HG03571 (cell line): Measurements from ENCODE around the gene MBTPS2.
"Not testable (repeated sequence)": the region's sequence is repeated elsewhere in the genome, so short reads cannot be mapped to it uniquely, and the experiment has no call there.

ENCODE experiments used
- ATAC-seq: cut with Tn5 transposase; IDR thresholded peaks from one replicate; pipeline ENCODE4 v1.9.1; 2021; ENCODE audit not compliant: unreplicated experiment

Gene MBTPS2

DNA sequence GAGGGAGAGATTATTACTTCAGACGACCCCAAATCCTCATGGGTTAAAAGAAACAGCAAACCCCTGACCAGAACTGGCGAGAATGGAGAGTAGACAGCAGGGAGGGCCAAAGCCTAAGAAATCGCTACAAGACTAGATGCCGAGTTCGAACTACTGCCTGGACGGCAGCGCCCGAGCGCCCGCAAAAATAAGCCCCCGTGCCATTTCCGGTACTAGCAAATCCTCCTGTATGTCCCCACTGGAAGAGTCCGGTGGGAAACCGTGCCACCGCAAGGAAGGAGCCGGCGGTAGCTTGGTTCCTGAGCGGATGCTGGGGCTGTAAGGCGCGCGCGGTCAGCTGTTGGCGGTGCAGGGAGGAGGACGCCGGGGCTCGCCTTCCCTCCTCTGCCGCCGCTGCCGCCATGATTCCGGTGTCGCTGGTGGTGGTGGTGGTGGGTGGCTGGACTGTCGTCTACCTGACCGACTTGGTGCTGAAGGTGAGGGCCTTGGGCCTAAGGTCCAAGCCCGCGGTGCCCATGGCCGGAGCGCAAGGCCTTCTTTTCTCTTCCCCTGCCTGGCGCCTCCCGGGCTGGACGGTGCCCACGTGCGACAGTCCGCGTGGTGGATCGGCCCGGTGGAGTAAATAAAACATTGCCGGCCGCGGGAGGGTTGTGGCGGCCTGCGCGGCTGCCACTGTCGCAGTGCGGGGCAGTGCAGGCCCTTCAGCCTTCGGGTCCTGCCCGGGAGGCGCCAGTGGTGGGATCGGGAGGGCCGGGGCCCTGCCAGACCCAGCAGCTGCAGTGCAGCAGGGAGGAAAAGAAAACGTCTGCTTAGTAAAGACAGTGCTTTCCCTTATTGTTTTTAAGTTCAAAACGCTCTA lies at the start of gene MBTPS2:
Gene MBTPS2, plus strand, starts transcription at position 284 of the 859 bp plus-strand sequence. Its CDS starts 118 bp downstream, at position 402.
- peak; percentile 85 for ATAC-seq

DNA sequence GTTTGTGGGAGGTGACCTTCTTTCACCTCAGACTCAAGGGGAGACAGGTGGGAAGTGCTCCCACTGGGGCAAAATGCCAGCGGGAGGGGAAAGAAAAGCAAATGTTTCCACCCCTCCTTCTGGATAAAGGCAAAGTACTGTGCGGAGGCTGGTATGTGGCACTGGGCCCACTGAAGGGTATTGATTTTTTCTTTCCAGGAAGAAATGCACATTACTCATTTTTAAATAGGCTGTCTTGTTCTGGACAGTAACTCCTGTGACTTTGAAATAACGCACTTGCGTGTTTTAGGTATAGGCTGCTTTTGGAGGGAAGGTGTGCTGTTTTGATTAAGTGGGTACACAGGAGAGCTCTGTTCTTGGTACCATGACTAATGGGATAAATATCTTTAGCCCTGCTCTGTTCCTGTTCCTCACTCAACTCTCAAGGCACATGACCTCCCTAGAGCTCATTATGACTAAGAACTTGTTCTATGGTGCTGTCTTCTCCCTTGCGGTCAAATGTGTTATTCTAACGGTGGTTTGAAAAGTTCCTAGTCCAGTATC lies 40.7 kb upstream of the MBTPS2 start:
- no peak for ATAC-seq

DNA sequence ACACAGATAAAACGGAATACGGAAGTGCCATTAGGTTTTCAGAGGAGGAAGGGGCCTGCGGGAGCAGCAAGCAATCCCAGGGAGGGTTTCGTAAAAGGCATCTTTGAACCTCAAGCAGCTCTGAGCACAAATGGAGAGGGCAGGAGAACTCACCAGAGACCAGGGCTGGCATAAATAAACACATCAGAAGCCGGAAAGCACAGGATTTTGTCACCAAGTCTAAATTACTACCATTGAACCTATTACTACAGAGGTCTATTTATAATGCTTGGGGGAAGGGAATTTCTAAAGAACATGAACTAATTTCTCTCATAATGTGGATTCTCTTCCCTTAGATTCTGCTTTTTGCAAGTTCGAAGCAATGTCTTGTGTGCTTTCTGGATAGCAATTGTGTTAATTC lies 39.6 kb upstream of the MBTPS2 start:
- ATAC-seq, result no peak

DNA sequence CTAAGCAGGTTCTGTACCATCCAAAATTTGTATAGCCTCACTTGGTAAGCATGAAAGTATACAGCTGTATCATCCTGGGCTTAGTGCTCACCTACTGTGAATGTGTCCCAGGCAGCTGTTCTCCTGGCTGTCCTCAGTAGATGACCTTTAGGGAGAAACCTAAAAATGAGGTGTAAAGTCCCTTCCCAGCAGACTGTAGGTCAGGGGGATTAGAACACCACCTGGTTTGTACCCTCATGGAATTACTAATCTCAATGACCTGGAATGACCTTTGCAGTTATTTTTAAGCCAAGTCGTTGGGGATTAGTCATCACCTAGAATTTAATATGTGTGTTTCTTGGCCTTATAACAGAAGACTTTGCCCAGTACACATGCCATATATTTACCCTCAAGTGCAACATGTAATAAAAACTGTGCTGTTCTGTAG lies 39.1 kb upstream of the MBTPS2 start:
- no peak for ATAC-seq

DNA sequence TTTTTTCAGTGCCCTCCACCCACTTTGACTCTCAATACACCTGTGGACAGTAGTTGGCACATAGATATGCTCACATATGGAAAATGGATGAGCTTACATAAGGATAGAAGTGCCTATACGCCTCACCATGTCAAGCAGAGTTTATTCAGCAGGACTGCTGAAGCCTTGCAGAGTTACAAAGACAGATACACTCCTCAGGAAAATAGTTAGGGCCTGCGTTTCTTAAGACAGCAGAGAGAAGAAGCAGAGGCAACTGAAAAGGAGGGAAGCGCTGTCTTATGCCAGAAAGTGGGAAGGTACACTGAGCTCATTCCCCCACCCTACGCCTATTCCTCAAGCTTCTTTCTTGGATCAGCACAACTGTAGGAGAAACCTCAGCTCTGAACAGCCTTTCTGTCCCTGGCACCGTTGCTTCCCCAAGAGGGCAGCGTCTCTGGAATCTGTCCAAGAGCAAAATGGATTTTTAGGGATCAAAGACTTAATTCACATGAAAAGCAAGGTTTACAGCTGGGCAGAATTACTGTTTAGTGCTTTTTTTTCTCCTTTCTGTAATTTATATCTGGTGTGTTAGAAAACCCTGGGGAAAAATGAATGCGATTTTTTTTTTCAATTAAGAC lies 37.3 kb upstream of the MBTPS2 start:
- ATAC-seq, result no peak

DNA sequence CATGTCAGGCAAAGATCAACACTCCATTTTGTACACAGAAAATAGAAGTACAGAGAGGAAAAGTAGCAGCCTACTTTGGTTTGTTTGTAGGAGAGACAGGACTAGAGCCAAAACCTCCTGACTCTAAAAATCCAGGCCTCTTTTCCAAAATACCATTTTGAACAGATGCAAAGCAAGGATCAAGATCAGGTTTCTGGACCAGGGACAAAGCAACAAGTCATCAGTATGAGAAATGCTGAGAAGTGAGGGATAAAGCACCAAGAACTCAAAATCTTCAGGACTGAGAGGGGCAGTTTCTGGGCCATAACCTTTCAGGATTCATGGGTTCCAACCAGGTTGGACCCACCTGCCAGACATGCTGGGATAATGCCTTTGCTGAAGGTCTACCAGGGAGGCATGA lies 36.6 kb upstream of the MBTPS2 start:
- no peak for ATAC-seq

DNA sequence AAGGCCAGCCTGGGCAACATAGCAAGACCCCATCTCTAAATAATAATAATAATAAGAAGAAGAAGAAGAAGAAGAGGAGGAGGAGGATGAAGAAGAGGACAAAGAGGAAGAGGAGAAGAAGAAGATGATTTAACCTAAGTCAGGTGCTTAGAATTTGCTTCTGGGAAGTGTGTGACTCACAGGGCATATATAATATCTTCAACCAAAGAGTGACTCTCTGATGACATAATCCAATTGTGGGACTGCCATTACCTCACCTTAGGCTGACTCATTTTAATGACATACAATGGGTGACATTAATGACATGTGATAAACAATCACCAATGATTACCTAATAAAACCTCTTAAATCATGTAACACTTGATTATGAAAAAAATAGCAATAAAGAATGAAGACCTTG lies 32.7 kb upstream of the MBTPS2 start:
- no peak for ATAC-seq

DNA sequence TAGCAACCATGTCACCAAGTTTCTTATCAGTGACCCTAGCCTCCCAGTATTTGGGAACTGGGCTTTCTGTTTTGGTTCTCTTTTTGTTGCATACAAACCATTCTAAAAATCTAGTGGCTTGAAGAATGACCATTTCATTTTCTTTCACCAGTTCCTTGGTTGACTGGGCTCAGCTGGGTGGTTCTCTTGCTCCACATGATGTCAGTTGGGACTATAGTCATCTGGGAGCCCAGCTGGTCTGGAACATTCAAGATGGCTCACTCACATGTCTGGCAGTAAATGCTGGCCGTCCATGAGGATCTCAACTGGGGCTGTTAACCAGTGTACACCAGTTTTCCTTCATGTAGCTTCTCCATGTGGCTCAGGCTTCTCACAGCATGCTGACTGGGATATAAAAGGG lies 27.6 kb upstream of the MBTPS2 start:
- ATAC-seq, result no peak

DNA sequence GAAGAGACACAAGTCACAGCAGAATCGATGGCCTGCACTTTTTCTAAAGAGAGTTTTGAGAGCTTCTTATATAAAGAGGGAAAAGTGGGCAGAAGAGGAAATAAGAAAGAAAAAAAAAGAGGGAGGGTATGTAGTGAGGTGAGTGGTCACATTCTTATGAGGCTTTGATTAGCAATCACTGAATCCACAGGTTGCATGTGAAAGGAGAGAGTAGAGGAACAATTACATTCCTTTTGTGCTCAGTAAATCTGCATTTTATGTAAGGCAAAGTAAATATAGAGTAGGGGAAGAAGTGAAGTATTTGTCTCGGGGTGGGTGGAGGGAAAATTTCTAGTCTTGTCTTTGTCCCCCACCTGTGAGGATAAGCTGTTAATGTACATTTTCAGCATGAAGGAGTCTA lies 26.8 kb upstream of the MBTPS2 start:
- no peak for ATAC-seq

DNA sequence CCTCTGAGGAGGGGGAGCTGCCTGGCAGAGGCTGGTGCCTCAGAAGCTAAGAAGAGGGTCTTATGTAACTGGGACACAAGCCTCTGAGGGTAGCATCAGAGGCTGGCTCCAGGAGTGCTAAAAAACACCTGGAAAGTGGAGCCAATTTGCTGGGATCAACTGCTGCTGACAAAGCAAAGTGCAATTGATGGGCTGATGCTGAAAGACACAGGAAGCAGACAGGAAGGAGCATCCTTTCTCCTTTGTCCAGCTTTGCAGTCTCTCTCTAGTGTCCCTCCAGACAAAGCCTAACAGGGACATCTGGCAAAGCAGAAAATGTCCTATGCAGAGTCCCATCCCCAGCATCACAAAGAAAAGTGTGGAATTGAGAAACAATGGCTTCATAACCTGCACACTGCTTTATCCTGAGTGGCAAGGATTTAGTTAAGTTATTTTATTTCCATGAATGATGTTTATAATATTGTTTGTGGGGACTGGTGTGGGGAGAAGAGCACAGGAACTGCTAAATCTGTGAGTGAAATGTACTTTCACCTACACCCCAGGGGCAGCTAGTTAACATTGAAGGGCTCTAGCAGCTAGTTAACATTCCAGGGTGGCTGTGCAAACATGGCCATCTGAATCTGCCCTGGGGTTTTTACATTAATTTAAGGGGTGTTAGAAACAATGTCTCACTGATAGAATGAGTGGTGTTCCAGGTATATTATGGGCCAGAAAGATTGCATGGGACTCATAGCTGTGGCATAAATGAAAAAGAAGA lies 25.6 kb upstream of the MBTPS2 start:
- ATAC-seq, result no peak

DNA sequence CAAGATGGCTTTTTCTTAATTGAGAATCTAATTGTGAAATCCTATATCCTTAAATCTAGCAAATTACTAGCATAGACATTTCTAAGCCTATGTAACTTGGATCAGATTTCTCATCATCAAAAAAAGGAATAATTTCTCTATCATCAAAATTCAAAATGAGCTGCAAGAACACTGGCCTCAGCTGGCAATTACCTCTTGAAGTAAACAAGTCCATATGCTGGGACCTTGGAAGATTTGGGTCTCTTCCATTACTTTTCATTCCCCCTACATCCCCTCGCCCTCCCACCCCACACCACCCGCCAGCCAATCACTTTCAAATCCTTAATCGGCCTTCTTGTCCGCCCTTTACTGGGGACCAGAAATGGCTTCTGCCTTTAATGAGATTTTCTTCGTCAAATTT lies 23.3 kb upstream of the MBTPS2 start:
- ATAC-seq, result no peak

DNA sequence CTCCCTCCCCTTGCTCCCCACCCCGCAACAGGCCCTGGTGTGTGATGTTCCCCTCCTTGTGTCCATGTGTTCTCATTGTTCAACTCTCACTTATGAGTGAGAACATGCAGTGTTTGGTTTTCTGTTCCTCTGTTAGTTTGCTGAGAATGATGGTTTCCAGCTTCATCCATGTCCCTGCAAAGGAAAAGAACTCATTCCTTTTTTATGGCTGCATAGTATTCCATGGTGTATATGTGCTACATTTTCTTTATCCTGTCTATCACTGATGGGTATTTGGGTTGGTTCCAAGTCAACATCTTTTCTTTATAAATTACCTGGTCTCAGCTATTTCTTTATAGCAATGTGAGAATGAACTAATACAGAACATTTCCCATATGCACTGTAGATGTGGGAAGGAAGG lies 19.2 kb upstream of the MBTPS2 start:
- ATAC-seq, result not testable (repeated sequence)

DNA sequence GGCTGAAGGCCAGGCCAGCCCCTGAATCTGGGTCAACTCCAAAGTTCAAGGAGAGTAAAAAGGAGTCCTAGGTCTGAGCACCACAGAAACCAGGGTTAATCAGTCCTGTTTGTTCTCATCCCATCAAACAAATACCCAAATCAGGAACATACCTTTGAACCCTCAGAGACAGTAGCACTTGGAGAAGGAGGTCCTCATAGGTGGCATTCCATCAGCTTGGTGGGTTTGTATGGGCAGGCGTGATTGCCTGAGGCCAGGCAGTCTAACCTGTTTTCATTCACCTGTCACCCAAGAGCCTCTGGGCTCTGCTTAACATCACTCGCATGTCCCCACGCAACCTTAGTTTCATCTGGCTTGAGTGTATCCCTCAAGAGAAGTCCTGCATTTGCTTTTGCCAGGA lies 17.5 kb upstream of the MBTPS2 start:
- no peak for ATAC-seq

DNA sequence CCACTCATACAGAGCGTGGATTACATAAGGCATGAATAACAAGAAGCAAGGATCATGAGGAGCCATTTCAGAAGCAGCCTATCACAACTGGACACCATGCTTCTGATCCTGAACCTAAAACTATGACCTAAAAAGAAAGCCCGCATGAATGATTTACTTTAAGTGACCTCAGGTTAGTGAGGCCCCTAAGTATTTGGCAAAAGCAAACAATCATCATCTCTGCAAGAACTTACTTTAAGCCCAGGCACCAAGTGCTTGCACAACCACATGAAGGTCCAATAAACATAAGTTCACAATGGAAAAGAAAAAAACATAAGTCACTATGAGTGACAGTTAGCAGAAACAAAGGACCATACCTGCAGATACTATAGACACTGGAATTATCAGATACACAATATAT lies 7.9 kb upstream of the MBTPS2 start:
- ATAC-seq, result no peak

DNA sequence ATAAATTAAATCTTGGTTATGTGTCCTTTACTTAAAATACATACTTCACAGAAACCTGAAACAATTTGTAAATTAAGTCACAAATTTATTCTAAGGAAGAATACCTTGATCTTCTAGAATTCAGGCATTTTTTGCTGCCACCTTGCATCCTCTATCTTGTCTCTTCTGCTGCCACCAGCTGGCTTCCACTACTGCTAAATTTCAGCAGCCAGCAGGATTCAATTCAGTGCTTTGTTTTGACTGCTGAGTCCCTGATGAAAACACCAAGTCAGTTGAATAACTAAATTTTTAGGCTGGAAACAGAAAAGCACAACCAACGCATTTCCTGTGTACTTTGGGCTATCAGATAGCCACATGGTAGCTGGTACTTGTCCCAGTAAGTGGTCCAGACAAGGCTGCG lies 2.4 kb upstream of the MBTPS2 start:
- no peak for ATAC-seq

DNA sequence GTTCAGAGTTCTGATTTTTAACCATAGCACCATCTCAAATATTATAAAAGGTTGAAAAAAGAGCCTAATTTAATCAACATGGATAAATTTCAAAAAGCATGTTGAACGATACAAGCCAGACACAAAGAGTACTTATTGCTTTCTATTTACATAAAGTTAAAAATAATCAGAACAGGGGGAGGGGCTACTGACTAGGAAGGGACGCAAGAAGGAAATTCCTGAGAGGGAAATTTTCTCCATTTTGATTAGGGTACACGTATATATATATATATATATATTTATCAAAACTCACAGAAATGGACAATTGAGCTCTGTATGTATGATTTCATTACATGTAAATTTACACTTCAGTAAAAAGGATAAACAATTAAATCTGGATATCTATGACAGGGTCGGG lies 482 bp upstream of the MBTPS2 start:
- ATAC-seq, result peak; percentile 4

DNA sequence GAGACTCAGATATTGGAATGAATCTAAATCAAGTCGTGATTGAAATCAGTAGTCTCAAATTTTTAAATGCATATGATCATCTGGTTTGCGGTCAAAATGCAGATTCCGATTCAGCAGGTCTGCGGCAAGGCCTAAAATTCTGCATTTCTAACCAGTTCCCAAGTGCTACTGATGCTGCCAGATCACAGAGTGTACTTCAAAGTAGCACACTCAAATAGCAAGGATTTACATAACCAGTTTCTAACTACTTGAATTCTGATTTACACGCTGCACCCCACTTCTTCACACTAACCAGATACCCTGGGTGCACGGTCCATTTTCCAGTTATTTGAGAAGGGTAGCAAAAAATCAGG lies 752 bp downstream of the MBTPS2 start:
- peak; percentile 2 for ATAC-seq

DNA sequence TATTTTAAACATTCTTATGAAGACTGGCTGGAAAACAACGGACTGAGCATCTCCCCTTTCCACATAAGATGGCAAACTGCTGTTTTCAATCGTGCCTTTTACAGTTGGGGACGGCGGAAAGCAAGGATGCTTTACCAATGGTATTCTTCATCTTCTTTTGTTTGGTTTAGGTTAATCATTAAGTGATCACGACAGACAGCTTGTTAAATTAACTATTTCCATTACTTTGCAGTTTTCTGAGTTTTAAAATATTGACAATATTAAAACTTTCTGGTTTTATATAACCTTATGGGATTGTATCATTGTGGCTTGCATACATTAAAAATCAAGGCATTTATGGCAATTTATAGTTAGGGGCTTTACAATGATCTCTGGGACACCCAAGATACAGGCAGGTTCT lies 3.8 kb downstream of the MBTPS2 start:
- no peak for ATAC-seq

DNA sequence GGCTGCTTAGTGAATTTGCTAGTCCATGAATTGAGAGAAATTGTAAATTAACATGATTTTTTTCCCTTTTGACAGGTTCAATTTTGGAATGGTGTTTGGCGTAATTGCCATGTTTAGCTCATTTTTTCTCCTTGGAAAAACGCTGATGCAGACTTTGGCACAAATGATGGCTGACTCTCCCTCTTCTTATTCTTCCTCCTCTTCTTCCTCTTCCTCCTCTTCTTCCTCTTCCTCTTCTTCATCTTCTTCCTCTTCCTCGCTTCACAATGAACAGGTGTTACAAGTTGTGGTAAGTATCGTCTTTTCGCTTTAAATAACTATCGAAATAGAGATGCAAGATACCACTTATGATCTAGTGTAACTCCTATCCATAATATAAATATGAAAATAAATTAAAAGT lies 5.7 kb downstream of the MBTPS2 start:
- no peak for ATAC-seq

DNA sequence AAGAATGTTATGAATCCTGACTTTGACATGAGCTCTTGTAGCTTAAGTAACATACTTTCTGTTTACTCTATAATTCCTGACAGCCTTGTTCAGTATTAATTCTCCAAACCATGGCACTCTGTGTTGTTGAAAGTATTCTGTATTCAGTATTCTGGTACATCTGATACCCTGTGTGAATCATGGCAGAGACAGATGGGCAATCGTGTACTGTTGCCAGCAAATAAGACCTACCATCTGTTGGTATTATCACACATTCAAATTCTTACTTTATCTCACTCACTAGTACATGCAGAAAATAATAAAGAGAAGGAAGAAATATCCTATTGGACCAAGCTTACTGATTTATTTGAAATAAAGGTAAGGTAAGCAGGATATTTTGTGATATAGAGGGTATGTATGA lies 7.9 kb downstream of the MBTPS2 start:
- no peak for ATAC-seq

DNA sequence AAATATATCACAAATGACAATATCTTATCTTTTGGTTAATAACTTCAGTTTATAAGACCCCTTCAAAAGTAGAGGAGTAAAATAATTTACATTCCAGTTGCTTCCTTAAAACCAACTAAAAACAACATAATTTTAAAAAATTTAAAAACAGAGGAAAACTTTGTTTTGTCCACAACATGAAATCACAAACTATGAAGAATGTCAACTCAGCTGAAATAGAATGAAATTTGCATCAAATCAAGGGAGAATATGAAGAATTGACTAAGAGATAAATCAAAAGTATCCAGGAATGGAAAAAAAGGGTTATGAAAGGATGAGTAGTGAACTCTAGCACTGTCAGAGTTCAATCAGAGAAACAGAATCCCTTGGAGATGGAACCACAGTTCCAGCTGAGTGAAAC lies 14.2 kb downstream of the MBTPS2 start:
- no peak for ATAC-seq

DNA sequence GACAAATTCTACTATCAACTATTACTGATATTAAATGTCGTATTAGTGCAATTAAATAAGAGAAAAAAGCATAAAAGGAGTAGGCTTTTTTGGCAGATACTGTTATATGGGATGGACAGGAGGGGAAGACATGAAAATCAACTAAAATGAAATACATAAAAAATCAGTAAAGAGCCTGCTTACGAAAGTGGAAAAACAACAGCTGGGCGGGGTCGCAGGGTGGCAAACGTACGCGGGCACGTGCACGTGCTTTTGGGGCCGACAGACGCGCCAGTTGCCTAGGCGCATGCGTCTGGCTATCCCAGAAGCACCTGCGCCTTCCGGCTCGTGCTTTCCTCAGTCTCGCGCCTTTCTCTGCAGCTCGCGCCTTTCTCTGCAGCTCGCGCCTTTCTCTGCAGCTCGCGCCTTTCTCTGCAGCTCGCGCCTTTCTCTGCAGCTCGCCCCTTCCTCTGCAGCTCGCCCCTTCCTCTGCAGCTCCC lies 16.6 kb downstream of the MBTPS2 start, which contains the start of gene YY2:
Gene YY2, plus strand, starts transcription at position 51 of the 479 bp plus-strand sequence. CDS start 498 bp downstream, outside the sequence.
- no peak for ATAC-seq
